Mesothelial cell of epicardium (in vitro differentiated cells): Measurements from ENCODE around the gene ABCE1. TPM values are rescaled to one million over a fixed set of nuclear protein-coding genes. Genes with fewer than 3 reads are reported as not detected.
A peak's percentile ranks its signal among the peaks of the same experiment; 100 is the strongest.

Source experiments
- DNase-seq, 2 experiments: peaks; one replicate each; pipeline ENCODE4 v3.0.0; 2021; ENCODE audit warnings: low spot score in 2 of 2; ENCODE audit not compliant: unreplicated experiment in 2 of 2
- H3K27ac Mint-ChIP-seq: 2 replicates; pipeline ENCODE4 v1.8.0; 2021; ENCODE audit warnings: mixed read lengths
- H3K27me3 Mint-ChIP-seq: 2 replicates; pipeline ENCODE4 v1.8.0; 2021; ENCODE audit warnings: low read depth, mixed read lengths
- H3K36me3 Mint-ChIP-seq: 2 replicates; pipeline ENCODE4 v1.8.0; 2021; ENCODE audit warnings: mixed read lengths
- H3K4me1 Mint-ChIP-seq: 2 replicates; pipeline ENCODE4 v1.8.0; 2021; ENCODE audit warnings: mixed read lengths
- H3K4me3 Mint-ChIP-seq: 2 replicates; pipeline ENCODE4 v1.8.0; 2021; ENCODE audit warnings: mild to moderate bottlenecking, moderate library complexity, mixed read lengths
- H3K9me3 Mint-ChIP-seq: 2 replicates; pipeline ENCODE4 v1.8.0; 2021; ENCODE audit warnings: mixed read lengths
- CTCF ChIP-seq: fragments of 200-600 bp; sonication (generic); IDR thresholded peaks from one replicate; pipeline ENCODE4 v1.5.0; 2021; ENCODE audit warnings: antibody characterized with exemption; ENCODE audit not compliant: unreplicated experiment
- total RNA-seq: library from RNA; stranded (reverse); gene quantifications from 3 replicates; pipeline ENCODE4 v1.2.1, GENCODE V29; 2021

The ABCE1 gene
- total RNA-seq, 1 donor from 2014 or later: 55.1 TPM

GRCh38 chr4:145093638-145094037, 4.5 kb upstream of the ABCE1 start:
- no peak for DNase-seq
- Mint-ChIP-seq H3K4me1 (peaks cover 5% of the 10 kb centered on the region), H3K36me3 (peaks cover 48% of the 10 kb centered on the region), H3K9me3 (peaks cover 24% of the 10 kb centered on the region), H3K27me3 (no peaks in the 10 kb centered on the region), H3K4me3 (no peak overlapping the region), H3K27ac (no peak overlapping the region)
- TF ChIP-seq CTCF: no peak

DNA sequence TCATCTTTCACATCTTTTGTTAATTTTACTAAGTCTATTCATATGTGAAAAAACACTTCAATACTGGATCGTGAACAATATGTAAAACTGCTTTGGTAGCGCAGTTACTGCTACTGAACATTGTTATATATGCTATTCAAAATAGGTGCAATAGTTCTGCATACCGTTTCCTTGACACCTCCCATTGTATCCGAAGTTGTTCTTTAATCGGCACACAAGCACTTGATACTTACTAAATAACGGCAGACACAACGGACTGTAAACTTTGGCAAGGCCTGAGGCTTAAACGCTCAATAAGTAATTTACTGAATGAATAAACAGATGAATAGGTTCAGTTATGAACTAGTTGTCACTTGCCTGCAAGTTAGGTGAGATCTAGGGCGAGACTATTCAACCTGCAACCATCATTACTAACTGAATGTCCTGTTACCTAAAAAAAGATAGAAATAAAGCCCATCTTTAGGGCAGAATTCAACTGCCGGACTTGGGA, 735 bp upstream of the ABCE1 start:
- no peaks in the 10 kb centered on the region for H3K27me3 Mint-ChIP-seq
- peak overlapping the region; percentile 86 for H3K4me3 Mint-ChIP-seq
- peaks cover 31% of the 10 kb centered on the region for H3K36me3 Mint-ChIP-seq
- no peak for TF ChIP-seq CTCF
- H3K9me3 Mint-ChIP-seq: peaks cover 24% of the 10 kb centered on the region
- DNase-seq: no peak
- peaks cover 19% of the 10 kb centered on the region for H3K4me1 Mint-ChIP-seq
- peak overlapping the region; percentile 98 for H3K27ac Mint-ChIP-seq

DNA sequence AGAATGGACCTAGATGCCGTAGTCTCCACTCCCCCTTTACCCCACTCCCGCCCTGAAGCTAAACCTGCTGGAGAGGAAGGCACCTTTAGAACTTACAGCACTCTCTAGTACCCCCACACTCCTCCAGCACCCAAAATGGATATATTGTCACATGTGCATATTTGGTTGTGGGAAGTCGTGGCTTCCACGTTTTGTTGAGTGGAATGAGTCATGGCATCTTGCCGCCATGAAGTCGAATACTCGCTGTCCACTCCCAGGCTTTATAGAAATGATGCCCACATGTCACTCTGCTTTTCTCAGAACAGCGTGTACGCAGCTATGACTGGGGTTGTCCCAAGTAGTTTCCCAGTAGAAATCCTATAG, 545 bp downstream of the ABCE1 start:
- no peak for TF ChIP-seq CTCF

GRCh38 chr4:145099653-145100052, 1.5 kb downstream of the ABCE1 start:
- no peak for TF ChIP-seq CTCF
- Mint-ChIP-seq H3K9me3 (peaks cover 7% of the 10 kb centered on the region), H3K27me3 (no peaks in the 10 kb centered on the region), H3K4me1 (peaks cover 19% of the 10 kb centered on the region), H3K36me3 (peaks cover 8% of the 10 kb centered on the region), H3K27ac (peak overlapping the region; percentile 27), H3K4me3 (peak overlapping the region; percentile 86)
- no peak for DNase-seq

More for the DNA sequence above, 545 bp downstream of the ABCE1 start:
- no peak for DNase-seq
- Mint-ChIP-seq H3K27me3 (no peaks in the 10 kb centered on the region), H3K4me1 (peaks cover 19% of the 10 kb centered on the region), H3K9me3 (peaks cover 17% of the 10 kb centered on the region), H3K4me3 (peak overlapping the region; percentile 86), H3K27ac (peak overlapping the region; percentile 98), H3K36me3 (peaks cover 18% of the 10 kb centered on the region)

DNA sequence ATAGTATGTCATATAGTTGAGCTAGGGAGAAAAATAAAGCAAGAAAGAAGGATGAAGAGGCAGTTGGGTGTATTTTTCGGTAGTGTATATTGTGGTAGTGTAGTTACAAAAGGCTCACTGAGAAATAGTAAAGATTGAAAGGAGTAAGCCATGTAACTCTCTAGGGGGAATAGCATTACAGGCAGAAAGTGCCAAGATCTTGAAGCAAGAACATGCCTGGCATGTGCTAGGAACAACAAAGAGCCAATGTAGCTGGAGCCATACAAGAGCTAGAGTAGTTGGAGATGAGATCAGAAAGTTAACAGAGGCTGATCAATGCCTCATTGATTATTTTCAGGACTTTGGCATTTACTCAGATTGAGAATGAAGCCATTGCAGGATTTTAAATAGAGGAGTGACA, 3.0 kb downstream of the ABCE1 start:
- peaks cover 19% of the 10 kb centered on the region for H3K4me1 Mint-ChIP-seq

More for the DNA sequence above, 3.0 kb downstream of the ABCE1 start:
- Mint-ChIP-seq H3K36me3 (no peaks in the 10 kb centered on the region), H3K27me3 (no peaks in the 10 kb centered on the region), H3K27ac (no peak overlapping the region), H3K4me3 (no peak overlapping the region), H3K9me3 (no peaks in the 10 kb centered on the region)
- TF ChIP-seq CTCF: no peak
- no peak for DNase-seq
